GM12873 (cell line): Measurements from ENCODE around the gene PANK4.

Experiments used
- TF ChIP-seq, protein P1 (sequence below): IDR thresholded peaks from 2 replicates; pipeline ENCODE4 v1.5.1; 2012; ENCODE audit warnings: low read depth, mild to moderate bottlenecking, moderate library complexity, low read length, control low read depth; ENCODE audit not compliant: insufficient read depth; ENCODE audit errors: missing control alignments

PANK4 gene

DNA sequence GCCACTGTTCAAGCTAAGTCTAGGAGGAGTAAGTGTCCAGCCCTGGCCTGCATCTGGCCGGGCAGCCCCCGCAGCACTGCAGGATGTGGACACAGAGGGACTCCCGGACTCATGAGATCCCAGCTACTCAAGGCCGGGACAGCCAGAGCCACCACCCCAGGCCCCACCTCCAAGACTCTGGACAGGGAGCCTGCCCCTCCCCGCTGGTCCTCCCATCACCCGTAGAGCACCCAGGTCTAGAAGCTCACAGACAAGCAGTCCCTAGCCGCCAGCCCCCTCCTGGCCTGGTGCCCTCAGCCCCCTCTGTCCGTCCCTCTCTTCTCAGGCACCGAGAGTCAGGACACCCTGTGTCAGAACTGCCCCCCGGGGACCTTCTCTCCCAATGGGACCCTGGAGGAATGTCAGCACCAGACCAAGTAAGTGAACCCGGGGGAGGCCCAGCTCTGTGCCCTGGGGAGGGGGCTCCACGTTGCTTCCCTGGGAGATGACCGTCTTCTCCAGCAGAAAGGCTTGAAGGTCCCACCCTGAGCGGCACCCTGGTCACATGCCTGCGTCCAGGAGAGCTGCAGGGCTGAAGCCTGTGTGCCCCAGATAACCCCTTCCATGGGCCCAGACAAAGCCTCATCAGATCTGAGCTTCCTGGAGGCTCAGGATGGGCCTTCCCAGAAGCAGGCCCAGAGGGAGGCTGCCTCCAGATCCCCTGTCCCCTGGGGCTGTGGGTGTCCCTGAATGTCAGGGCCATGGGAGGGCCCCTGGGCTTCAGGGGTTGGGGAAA is 34.1 kb upstream of the PANK4 start:
- TF ChIP-seq, protein P1, sequence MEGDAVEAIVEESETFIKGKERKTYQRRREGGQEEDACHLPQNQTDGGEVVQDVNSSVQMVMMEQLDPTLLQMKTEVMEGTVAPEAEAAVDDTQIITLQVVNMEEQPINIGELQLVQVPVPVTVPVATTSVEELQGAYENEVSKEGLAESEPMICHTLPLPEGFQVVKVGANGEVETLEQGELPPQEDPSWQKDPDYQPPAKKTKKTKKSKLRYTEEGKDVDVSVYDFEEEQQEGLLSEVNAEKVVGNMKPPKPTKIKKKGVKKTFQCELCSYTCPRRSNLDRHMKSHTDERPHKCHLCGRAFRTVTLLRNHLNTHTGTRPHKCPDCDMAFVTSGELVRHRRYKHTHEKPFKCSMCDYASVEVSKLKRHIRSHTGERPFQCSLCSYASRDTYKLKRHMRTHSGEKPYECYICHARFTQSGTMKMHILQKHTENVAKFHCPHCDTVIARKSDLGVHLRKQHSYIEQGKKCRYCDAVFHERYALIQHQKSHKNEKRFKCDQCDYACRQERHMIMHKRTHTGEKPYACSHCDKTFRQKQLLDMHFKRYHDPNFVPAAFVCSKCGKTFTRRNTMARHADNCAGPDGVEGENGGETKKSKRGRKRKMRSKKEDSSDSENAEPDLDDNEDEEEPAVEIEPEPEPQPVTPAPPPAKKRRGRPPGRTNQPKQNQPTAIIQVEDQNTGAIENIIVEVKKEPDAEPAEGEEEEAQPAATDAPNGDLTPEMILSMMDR = no peak

DNA sequence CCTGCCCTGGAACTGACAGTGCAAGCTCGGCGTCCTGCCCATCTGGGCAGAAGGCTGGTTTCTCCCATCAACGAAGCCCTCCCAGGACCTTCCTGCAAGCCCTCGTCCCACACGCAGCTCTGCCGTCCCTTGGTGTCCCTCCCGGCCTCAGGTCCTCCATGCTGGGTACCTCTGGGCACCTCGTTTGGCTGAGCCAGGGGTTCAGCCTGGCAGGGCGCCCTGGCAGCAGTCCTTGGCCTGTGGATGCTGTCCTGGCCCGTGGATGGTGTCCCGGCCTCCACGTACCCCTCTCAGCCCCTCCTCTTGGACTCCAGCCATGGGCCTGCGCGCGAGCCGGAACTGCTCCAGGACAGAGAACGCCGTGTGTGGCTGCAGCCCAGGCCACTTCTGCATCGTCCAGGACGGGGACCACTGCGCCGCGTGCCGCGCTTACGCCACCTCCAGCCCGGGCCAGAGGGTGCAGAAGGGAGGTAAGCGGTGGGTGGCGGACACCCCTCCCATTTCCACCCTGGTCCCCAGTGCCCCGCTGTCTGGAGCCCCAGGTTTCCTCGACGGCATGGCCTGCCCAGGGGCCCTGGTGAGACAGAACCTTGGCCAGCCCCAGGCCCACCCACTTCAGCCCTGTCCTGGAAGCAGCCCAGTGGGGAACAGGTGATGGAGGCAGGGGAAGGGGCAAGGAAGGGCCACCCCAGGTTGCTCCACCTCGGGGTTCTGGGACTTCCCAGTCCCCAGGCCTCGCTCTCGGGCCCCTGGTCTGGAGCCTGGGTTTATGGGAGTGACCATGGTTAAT is 33.3 kb upstream of the PANK4 start:
- TF ChIP-seq, protein P1 = no peak

DNA sequence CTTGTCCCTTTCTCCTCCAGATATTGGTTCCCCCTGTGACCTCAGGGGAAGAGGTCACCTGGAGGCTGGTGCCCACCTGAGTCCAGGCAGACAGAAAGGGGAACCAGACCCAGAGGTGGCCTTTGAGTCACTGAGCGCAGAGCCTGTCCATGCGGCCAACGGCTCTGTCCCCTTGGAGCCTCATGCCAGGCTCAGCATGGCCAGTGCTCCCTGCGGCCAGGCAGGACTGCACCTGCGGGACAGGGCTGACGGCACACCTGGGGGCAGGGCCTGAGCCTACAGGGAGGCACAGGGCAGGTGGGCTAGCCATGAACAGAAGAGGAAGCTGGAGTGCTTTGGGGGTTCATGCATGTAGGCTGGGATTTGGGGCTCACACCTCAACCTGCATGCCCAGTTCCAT is 32.5 kb upstream of the PANK4 start:
- TF ChIP-seq, protein P1 = no peak

DNA sequence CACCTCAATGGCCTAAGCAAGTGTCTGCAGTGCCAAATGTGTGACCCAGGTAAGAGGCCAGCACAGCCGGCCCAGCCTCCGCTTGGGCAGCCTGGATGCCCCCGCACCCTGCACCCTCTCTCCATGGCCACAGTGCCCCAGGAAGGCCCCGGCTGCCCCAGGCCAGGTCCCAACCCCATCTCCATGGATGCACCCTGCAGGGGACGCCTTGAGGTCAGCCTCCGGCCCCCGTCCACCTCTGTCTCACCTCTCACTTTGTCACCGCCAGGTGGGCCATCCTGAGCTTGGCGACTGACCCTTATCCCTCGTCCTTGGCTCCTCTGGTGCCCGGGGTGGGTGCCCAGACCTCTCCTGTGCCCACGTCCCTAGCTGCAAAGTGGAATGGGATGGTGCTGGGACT is 32.0 kb upstream of the PANK4 start:
- TF ChIP-seq, protein P1 = no peak

DNA sequence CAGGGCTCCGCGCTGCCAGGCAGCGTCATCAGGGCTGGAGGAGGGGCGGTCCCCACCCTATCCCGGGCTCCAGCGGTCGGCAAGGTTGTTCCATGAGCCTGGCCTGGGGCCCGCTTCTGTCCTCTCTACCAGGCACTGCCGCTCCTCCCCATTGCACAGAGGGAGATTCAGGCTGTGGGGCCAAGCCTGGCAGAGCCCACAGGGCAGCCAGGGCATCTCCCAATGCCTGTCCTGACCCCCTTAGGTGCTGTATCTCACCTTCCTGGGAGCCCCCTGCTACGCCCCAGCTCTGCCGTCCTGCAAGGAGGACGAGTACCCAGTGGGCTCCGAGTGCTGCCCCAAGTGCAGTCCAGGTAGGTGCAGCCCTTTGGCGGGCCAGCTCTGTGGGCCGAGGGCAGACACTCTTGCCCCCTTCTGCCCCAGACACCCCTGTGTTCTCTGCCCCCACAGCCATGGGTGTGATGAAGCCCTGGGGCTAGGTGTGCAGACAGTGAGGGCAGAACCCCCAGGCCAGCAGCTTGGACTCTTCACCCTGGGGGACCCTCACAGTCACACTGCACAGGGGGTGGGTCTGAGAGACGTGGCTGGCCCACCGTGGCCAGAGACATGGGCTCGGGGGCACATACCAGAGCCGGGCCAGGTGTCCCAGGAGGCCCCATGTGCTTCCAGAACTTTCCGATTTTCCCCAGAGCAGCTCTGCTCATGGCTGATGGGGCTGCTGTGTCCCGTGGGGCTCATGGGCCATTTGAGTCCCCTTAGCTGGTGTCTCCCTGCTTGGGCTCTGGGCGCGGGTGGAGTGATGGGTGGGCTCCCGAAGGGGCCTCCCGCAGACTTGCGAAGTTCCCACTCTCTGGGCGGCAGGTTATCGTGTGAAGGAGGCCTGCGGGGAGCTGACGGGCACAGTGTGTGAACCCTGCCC is 31.3 kb upstream of the PANK4 start:
- TF ChIP-seq, protein P1 = no peak

DNA sequence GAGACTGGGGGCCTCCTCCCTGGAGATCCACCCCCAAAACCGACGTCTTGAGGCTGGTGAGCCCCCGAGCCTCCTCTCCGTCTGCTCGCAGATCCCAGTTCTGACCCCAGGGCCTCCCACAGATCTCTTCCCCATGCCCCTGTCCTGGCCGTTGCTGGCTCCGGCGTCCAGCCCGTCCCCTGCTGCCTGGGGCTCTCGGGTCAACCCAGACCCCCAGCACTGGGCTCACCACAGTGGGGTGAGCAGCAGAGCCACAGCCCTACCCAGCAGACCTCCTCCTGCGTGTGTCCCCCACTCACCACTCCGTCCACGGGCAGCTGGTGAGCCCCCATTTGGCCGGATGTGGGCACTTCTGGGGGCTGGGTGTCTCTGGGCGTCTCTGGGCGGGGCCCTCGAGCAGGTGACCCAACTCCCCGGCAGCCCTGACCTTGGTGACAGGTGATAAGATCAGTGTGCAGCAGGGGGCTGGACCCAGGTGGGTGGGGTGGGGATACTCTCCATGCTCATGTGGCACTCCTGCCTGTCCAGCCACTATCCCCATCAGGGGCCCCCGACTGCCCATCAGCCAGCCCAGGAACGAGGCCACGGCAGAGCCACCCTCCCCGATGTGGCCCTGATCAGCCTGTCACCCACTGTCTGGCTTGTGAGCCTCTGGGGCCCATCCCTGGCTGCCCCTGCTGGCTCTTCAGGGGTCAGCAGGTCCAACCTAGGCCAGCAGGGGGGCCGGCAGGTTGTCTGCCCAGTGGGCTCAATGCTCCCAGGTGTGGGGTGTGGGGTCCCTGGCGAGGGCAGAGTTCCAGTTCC is 30.5 kb upstream of the PANK4 start:
- TF ChIP-seq, protein P1 = peak; percentile 29
